D721Med (cell line): ENCODE data around the gene GRIA1.

Experiments used
- DNase-seq: peaks from one replicate; pipeline ENCODE4 v3.0.0; 2011; ENCODE audit warnings: low spot score; ENCODE audit not compliant: insufficient read length
- FAIRE-seq: peaks from 2 replicates; lab custom pipeline; 2011; peaks lifted over from hg19 to GRCh38; lab: Jason Lieb, UNC
- TF ChIP-seq, protein P1 (sequence below): IDR thresholded peaks from 2 replicates; pipeline ENCODE4 v1.5.1; 2012; ENCODE audit warnings: mild to moderate bottlenecking, control low read depth; ENCODE audit not compliant: insufficient read depth; ENCODE audit errors: missing control alignments

Gene GRIA1

DNA sequence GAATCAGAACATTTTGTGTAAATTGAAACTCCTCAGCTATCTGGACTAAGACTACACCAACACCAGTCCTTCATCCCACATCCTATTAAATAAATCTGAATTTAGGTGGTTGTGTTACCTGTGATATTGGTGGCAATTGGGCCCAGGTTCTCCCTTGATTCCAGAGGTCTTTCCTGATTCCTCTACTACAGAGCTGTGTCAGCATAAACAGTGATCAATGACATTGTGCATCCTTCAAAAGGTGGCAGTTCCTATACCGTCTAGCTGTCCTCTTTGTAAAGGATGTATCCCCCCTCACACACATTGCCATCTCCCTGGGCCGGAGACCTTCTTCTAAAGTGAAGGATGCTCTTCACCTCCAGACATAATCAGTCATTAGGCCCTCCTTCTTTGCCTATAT, 309.0 kb downstream of the GRIA1 start:
- FAIRE-seq (no peak), DNase-seq (no peak)
- TF ChIP-seq, protein P1, sequence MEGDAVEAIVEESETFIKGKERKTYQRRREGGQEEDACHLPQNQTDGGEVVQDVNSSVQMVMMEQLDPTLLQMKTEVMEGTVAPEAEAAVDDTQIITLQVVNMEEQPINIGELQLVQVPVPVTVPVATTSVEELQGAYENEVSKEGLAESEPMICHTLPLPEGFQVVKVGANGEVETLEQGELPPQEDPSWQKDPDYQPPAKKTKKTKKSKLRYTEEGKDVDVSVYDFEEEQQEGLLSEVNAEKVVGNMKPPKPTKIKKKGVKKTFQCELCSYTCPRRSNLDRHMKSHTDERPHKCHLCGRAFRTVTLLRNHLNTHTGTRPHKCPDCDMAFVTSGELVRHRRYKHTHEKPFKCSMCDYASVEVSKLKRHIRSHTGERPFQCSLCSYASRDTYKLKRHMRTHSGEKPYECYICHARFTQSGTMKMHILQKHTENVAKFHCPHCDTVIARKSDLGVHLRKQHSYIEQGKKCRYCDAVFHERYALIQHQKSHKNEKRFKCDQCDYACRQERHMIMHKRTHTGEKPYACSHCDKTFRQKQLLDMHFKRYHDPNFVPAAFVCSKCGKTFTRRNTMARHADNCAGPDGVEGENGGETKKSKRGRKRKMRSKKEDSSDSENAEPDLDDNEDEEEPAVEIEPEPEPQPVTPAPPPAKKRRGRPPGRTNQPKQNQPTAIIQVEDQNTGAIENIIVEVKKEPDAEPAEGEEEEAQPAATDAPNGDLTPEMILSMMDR: no peak

DNA sequence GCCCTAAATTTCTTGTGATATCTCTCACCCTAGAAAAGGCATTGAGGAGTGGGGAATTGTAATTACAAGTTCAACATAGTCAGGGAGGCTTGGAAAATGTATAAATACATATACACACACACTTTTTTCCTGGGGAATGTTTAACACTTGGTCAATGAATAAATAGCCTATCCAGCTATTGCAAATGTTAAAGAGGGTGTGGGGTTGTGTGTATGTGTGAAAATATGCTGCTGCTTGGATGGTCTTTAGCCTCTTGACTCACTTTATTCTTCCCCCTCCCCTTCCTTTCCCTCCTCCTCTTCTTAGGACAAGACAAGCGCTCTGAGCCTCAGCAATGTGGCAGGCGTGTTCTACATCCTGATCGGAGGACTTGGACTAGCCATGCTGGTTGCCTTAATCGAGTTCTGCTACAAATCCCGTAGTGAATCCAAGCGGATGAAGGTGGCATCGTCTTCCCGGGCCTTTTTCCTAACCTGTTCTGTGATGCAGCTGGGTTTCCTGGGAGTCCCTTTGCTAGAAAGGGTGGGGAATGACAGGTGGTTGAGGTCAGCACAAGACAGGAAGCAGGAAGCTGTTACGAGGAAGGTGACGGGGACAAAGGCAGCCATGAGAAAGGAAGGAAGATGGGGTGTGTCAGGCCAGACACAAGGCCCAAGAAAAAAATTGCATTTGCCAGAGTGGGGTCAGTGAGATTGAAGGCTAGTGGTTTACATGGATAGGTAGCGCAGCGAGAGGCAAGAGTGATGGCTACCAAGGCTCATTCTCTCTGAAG, 311.8 kb downstream of the GRIA1 start:
- TF ChIP-seq, protein P1: no peak
- DNase-seq (no peak), FAIRE-seq (no peak)

DNA sequence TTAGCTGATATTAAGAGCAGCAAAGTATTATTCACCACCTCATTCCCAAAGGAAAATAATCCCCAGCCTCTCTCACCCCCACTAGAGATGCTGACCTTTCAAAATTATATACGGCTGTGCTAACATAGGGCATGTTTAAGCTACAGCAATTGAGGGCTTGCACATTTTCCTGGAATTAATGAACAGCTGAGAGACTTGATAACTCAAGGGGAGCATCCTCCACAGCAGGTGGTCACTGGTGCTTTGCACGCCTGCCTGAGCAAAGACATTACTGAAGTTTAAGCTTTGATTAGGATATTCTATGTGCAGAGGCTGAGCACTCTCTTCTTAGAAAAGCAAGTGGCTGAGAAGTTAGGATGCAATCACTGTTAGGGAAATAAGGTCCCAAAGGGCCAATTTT, 317.3 kb downstream of the GRIA1 start:
- no peak for FAIRE-seq
- no peak for DNase-seq
- TF ChIP-seq, protein P1: no peak

DNA sequence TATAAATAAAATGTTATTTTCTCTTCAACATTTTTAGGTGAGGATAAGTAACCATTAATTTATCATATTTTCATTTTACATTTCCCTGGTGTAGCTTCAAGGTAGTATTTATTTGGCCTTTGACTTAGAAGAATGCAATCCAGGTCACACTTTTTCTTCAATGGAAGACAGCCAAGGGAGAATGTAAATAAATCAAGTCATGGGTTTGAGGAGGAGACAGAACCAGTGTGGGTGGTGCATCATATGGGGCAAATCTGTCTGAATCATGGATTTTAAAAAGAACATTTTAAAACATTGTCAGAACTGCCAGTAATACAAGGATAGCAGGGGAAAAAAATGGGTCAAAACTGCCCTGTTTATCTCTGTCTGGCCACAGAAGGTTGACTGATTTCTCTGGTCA, 318.7 kb downstream of the GRIA1 start:
- no peak for FAIRE-seq
- TF ChIP-seq, protein P1: no peak

DNA sequence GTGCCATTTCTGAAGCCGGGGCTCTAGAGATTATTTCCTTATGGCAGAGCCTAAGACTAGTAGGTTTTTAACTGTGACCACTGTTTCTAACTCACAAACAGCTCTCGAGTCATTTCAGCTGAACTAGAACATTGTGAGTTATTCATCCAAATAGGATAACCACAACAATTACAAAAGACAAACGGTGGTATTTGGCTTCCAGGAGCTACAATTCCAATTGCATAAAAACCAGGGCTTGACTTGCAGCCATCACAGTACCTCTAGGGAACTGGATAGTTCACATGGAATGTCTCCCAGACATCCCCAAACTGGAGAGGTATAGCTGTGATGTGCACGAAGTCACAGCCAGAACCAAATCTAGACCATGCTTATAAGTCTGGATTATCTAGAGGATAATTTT, 323.4 kb downstream of the GRIA1 start:
- DNase-seq (no peak), FAIRE-seq (no peak)
- TF ChIP-seq, protein P1: no peak

More for the DNA sequence above, 318.7 kb downstream of the GRIA1 start:
- no peak for DNase-seq

DNA sequence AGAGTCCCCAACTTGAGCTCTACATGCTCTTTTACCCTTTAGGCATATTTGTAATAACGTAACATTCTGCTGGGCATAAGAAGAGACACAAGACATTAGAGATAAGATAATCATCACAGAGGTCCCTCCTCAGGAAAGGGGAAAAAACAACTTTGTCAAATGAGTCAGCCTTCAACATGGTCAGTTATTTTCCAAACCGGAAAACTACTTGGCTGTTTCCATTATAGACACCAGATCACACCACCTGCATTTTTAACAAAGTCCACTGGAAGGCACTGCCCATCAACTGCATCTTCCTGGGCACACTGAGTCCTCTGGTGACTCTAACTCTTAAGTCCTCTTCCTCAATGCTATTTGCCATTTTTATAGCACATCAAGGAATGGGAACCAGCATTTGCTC, 326.4 kb downstream of the GRIA1 start:
- FAIRE-seq: no peak
- TF ChIP-seq, protein P1: no peak

DNA sequence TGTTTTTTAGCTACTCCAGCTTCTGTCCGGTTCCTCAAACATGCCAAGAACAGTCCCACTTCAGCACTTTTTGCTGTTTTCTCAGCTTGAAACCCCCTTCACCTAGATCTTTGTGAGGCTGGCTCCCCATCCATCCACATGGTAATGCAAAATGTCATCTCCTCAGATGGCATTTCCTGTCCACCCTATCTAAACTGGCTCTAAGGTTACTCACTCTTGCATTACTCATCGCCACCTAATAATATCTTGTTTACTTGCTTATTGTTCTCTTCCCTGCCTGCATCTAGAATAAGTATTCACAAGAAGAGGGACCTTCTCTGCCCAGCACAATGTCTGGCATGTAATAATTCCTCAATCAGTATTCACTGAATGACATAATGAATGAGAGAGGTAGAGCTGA, 328.2 kb downstream of the GRIA1 start:
- FAIRE-seq (no peak), DNase-seq (no peak)
- TF ChIP-seq, protein P1: no peak

More for the DNA sequence above, 326.4 kb downstream of the GRIA1 start:
- DNase-seq: no peak
